Body of pancreas (tissue), 4 donors: ENCODE data around the gene HOXA11. TPM values are rescaled to one million over a fixed set of nuclear protein-coding genes. Genes with fewer than 3 reads are reported as not detected.

ENCODE experiments used
- ATAC-seq: fragments of 150-250 bp; one replicate; pipeline ENCODE4 v1.9.1; 2016
- DNase-seq, 4 donors: peaks; one replicate each; pipeline ENCODE4 v3.0.0-alpha.2; 2019
- H3K27ac ChIP-seq, 4 donors: fragments of 200-600 bp; sonication (generic); 1 replicate in 3 of 4; 2 replicates in 1 of 4; pipeline versions ENCODE4 v1.5.1 to v1.6.1; 2016 to 2019; ENCODE audit warnings: mild to moderate bottlenecking in 1 of 4, mixed read lengths in 1 of 4, moderate library complexity in 1 of 4
- H3K27me3 ChIP-seq, 2 donors: fragments of 200-600 bp; sonication (generic); one replicate each; pipeline ENCODE4 v1.6.0; 2016; ENCODE audit warnings: mild to moderate bottlenecking in 1 of 2
- H3K36me3 ChIP-seq, 2 donors: fragments of 200-600 bp; sonication (generic); replicated peaks in 1 of 2; 2 replicates each; pipeline ENCODE4 v1.5.1; 2016; ENCODE audit warnings: low read depth in 2 of 2; ENCODE audit not compliant: insufficient read depth in 1 of 2
- H3K4me1 ChIP-seq: fragments of 200-600 bp; sonication (generic); one replicate; pipeline ENCODE4 v1.6.0; 2016
- H3K4me3 ChIP-seq, 2 donors: fragments of 200-600 bp; sonication (generic); 1 replicate in 1 of 2; 2 replicates in 1 of 2; pipeline ENCODE4 v1.5.1; 2016 to 2019
- H3K9me3 ChIP-seq, 3 donors: fragments of 200-600 bp; sonication (generic); 1 replicate in 2 of 3; 2 replicates in 1 of 3; pipeline ENCODE4 v1.5.1; 2016
- CTCF ChIP-seq, 7 experiments: fragments of 450-650 bp in 4 of 7; fragments of 200-600 bp in 3 of 7; sonication (generic) in 3 of 7; IDR thresholded peaks; one replicate each; pipeline ENCODE4 v1.5.1; 2016 to 2019; ENCODE audit warnings: antibody characterized with exemption in 7 of 7
- POLR2A ChIP-seq, 3 donors: fragments of 450-650 bp; IDR thresholded peaks; one replicate each; pipeline ENCODE4 v1.6.1; 2016; ENCODE audit warnings: antibody characterized with exemption in 3 of 3, mild to moderate bottlenecking in 2 of 3
- WGBS, 2 donors: methylation state at CpG; one replicate each; pipeline ENCODE4 v1.1.5; 2017; 5-methylcytosine and 5-hydroxymethylcytosine counted together
- intact Hi-C: fragments of 100-400 bp; cut with DNase I; formaldehyde crosslinking; loops from one replicate; pipeline ENCODE4 v1.15.1; 2023
- total RNA-seq, 2 donors: library from RNA; depleted of rRNA; stranded (reverse); fragments of >200 nt; gene quantifications; one replicate each; pipeline ENCODE4 v1.1.0, GENCODE V29; 2016

Gene HOXA11
- total RNA-seq, 2 donors from 2014 or later, result not detected

GRCh38 chr7:27214239-27214950, 29.4 kb upstream of the HOXA11 start:
- no peak overlapping the region for H3K4me3 ChIP-seq
- WGBS, 2 donors, result 58 to 65% methylated on average over 8 of the region's 8 CpGs
- ATAC-seq, result no peak

GRCh38 chr7:27213433-27214238, 28.6 kb upstream of the HOXA11 start:
- no peaks in the 10 kb centered on the region for H3K9me3 ChIP-seq
- DNase-seq (no peak), ATAC-seq (no peak)
- TF ChIP-seq POLR2A (IDR thresholded peaks at IDR 0.05), result no peak
- TF ChIP-seq CTCF (IDR thresholded peaks at IDR 0.05), result no peak
- intact Hi-C loops, result no loop called here
- no peak overlapping the region for H3K4me3 ChIP-seq
- 25 to 37% methylated on average over 9 to 48 of the region's 50 CpGs for WGBS, 2 donors
- H3K36me3 ChIP-seq, result no peaks in the 10 kb centered on the region
- H3K27me3 ChIP-seq, result peaks cover 0 to 34% of the 10 kb centered on the region in 2 donors
- no peak overlapping the region for H3K27ac ChIP-seq
- peaks cover 19% of the 10 kb centered on the region for H3K4me1 ChIP-seq

More at GRCh38 chr7:27214239-27214950, 29.4 kb upstream of the HOXA11 start:
- peaks cover 19% of the 10 kb centered on the region for H3K4me1 ChIP-seq
- H3K36me3 ChIP-seq, result no peaks in the 10 kb centered on the region
- intact Hi-C loops, result no loop called here
- H3K27me3 ChIP-seq, result peaks cover 0 to 27% of the 10 kb centered on the region in 2 donors
- H3K27ac ChIP-seq, result no peak overlapping the region
- no peaks in the 10 kb centered on the region for H3K9me3 ChIP-seq
- DNase-seq, result no peak
- TF ChIP-seq CTCF (IDR thresholded peaks at IDR 0.05), result no peak
- TF ChIP-seq POLR2A (IDR thresholded peaks at IDR 0.05), result no peak

GRCh38 chr7:27212497-27213432, 27.7 kb upstream of the HOXA11 start:
- WGBS, 2 donors, result 10 to 16% methylated on average over 28 to 39 of the region's 52 CpGs
- no peaks in the 10 kb centered on the region for H3K36me3 ChIP-seq
- no peak for TF ChIP-seq CTCF (IDR thresholded peaks at IDR 0.05)
- no peak for TF ChIP-seq POLR2A (IDR thresholded peaks at IDR 0.05)
- no peaks in the 10 kb centered on the region for H3K9me3 ChIP-seq
- peaks cover 0 to 39% of the 10 kb centered on the region in 2 donors for H3K27me3 ChIP-seq
- DNase-seq (no peak), ATAC-seq (no peak)
- intact Hi-C loops, result no loop called here
- H3K4me1 ChIP-seq, result peaks cover 19% of the 10 kb centered on the region
- no peak overlapping the region for H3K4me3 ChIP-seq
- no peak overlapping the region for H3K27ac ChIP-seq

GRCh38 chr7:27211764-27212204, 26.8 kb upstream of the HOXA11 start:
- intact Hi-C loops, result no loop called here
- Histone ChIP-seq H3K4me3 (no peak overlapping the region), H3K27ac (no peak overlapping the region), H3K36me3 (no peaks in the 10 kb centered on the region), H3K4me1 (peaks cover 19% of the 10 kb centered on the region), H3K9me3 (no peaks in the 10 kb centered on the region), H3K27me3 (peaks cover 0 to 41% of the 10 kb centered on the region in 2 donors)
- ATAC-seq (no peak), DNase-seq (no peak)
- WGBS, 2 donors, result 56 to 66% methylated on average over 3 of the region's 3 CpGs
- TF ChIP-seq POLR2A (IDR thresholded peaks at IDR 0.05), result no peak
- no peak for TF ChIP-seq CTCF (IDR thresholded peaks at IDR 0.05)
